D721Med (cell line): Measurements from ENCODE around the gene FLT1.

Experiments
- DNase-seq: peaks from one replicate; pipeline ENCODE4 v3.0.0; 2011; ENCODE audit warnings: low spot score; ENCODE audit not compliant: insufficient read length
- FAIRE-seq: peaks from 2 replicates; lab custom pipeline; 2011; peaks lifted over from hg19 to GRCh38; lab: Jason Lieb, UNC
- TF ChIP-seq, protein P1 (sequence below): IDR thresholded peaks from 2 replicates; pipeline ENCODE4 v1.5.1; 2012; ENCODE audit warnings: mild to moderate bottlenecking, control low read depth; ENCODE audit not compliant: insufficient read depth; ENCODE audit errors: missing control alignments

The FLT1 gene, protein sequence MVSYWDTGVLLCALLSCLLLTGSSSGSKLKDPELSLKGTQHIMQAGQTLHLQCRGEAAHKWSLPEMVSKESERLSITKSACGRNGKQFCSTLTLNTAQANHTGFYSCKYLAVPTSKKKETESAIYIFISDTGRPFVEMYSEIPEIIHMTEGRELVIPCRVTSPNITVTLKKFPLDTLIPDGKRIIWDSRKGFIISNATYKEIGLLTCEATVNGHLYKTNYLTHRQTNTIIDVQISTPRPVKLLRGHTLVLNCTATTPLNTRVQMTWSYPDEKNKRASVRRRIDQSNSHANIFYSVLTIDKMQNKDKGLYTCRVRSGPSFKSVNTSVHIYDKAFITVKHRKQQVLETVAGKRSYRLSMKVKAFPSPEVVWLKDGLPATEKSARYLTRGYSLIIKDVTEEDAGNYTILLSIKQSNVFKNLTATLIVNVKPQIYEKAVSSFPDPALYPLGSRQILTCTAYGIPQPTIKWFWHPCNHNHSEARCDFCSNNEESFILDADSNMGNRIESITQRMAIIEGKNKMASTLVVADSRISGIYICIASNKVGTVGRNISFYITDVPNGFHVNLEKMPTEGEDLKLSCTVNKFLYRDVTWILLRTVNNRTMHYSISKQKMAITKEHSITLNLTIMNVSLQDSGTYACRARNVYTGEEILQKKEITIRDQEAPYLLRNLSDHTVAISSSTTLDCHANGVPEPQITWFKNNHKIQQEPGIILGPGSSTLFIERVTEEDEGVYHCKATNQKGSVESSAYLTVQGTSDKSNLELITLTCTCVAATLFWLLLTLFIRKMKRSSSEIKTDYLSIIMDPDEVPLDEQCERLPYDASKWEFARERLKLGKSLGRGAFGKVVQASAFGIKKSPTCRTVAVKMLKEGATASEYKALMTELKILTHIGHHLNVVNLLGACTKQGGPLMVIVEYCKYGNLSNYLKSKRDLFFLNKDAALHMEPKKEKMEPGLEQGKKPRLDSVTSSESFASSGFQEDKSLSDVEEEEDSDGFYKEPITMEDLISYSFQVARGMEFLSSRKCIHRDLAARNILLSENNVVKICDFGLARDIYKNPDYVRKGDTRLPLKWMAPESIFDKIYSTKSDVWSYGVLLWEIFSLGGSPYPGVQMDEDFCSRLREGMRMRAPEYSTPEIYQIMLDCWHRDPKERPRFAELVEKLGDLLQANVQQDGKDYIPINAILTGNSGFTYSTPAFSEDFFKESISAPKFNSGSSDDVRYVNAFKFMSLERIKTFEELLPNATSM (N-terminal part only)

GRCh38 chr13:28494778-28495537 is at the start of gene FLT1:
FLT1 (minus strand) TSS chr13:28495128; CDS start chr13:28494843, 285 bp downstream.
- TF ChIP-seq, protein P1, sequence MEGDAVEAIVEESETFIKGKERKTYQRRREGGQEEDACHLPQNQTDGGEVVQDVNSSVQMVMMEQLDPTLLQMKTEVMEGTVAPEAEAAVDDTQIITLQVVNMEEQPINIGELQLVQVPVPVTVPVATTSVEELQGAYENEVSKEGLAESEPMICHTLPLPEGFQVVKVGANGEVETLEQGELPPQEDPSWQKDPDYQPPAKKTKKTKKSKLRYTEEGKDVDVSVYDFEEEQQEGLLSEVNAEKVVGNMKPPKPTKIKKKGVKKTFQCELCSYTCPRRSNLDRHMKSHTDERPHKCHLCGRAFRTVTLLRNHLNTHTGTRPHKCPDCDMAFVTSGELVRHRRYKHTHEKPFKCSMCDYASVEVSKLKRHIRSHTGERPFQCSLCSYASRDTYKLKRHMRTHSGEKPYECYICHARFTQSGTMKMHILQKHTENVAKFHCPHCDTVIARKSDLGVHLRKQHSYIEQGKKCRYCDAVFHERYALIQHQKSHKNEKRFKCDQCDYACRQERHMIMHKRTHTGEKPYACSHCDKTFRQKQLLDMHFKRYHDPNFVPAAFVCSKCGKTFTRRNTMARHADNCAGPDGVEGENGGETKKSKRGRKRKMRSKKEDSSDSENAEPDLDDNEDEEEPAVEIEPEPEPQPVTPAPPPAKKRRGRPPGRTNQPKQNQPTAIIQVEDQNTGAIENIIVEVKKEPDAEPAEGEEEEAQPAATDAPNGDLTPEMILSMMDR, result no peak
- FAIRE-seq, result no peak
- DNase-seq, result no peak

GRCh38 chr13:28544026-28544425 is 49.1 kb upstream of the FLT1 start:
- no peak for FAIRE-seq
- TF ChIP-seq, protein P1, result no peak
- DNase-seq, result no peak

- DNase-seq, result no peak
- TF ChIP-seq, protein P1, result no peak
- FAIRE-seq, result no peak
Observed at GRCh38 chr13:28542804-28543203, 47.9 kb upstream of the FLT1 start.

DNA sequence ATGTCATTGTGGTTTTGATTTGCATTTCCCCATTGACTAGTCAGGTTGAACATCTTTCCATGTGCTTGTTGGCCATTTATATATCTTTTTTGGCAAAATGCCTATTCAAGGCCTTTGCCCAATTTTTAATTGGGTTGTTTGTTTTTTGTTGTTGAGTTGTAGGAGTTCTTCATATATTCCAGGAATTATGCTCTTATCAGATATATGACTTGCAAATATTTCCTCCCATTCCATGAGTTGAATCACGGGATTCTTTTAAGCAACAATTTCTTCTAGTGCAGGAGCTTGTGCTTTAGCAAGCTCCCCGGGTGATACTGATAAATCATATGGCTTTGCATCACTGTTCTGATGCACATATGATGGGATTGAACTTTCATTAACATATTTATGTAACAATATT is 47.0 kb upstream of the FLT1 start:
- TF ChIP-seq, protein P1, result no peak
- FAIRE-seq (no peak), DNase-seq (no peak)

DNA sequence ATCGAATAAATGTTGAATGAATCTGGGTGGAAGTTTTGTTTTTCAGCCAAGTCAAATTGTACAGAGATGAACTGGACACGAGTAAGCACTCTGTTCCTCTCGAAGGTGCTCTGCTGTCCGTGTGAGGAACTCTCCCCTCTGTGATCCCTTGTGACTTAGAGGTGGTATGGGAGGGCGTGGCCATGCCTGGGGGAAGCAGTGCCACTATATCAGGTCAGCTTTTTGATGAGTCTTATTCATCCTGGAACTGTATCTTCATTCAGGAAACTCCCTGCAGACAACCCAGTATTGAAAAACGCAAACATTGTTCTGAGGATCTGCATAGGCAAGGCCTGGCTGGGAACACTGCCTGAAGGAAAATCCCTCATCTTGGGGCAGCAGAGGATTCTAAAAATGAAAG is 45.7 kb upstream of the FLT1 start:
- FAIRE-seq (no peak), DNase-seq (no peak)
- TF ChIP-seq, protein P1, result no peak

DNA sequence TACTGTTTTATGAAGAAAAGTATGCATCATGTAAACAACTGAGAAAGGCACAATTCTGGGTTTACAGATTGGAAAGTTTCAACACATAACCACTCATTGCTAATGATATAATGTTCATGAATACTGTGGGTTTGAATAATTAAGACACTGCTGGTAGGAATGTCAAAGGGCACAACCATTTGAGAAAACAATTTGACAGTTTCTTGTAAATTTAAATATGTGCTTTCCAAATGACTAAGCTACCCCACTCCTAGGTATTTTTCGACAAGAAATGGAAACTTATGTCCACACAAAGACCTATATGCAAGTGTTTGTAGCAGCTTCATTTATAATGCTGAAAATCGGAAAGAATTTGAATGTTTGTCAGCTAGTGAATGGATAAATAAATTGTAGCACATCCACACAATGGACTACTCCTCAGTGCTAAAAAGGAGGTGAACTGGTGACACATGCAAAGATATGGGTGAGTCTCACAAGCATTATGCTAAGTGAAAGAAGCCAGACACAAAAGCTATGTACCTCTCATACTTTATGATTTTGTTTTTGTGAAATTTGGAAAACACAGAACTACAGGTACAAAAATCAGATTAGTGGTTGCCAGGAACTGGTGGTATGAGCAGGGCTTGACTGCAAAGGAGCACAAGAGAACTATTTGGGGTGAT is 44.8 kb upstream of the FLT1 start:
- FAIRE-seq (no peak), DNase-seq (no peak)
- TF ChIP-seq, protein P1, result no peak
